H9 (cell line): Measurements from ENCODE around the gene CELF4. TPM values are rescaled to one million over a fixed set of nuclear protein-coding genes. Genes with fewer than 3 reads are reported as not detected.

Experiments used
- DNase-seq: peaks from one replicate; pipeline ENCODE4 v3.0.0-alpha.2; 2017
- H2AFZ ChIP-seq: one replicate; pipeline ENCODE4 v1.6.1; 2013; ENCODE audit warnings: mild to moderate bottlenecking, low read length, control low read depth, moderate library complexity
- H2AK5ac ChIP-seq: 2 replicates; pipeline ENCODE4 v1.6.1; 2013; ENCODE audit warnings: low read length, control low read depth, mixed read lengths; ENCODE audit not compliant: insufficient read length
- H2BK120ac ChIP-seq: one replicate; pipeline ENCODE4 v1.6.1; 2013; ENCODE audit warnings: low read depth, mild to moderate bottlenecking, low read length, control low read depth, inconsistent platforms; ENCODE audit not compliant: poor library complexity, severe bottlenecking
- H2BK12ac ChIP-seq: 2 replicates; pipeline ENCODE4 v1.6.1; 2013; ENCODE audit warnings: low read length, control low read depth, mixed read lengths, low read depth; ENCODE audit not compliant: insufficient read length
- H2BK15ac ChIP-seq: 2 replicates; pipeline ENCODE4 v1.6.1; 2013; ENCODE audit warnings: low read depth, low read length, control low read depth
- H2BK20ac ChIP-seq: one replicate; pipeline ENCODE4 v1.6.1; 2013; ENCODE audit warnings: low read depth, mild to moderate bottlenecking, low read length, control low read depth, inconsistent platforms; ENCODE audit not compliant: poor library complexity, severe bottlenecking
- H2BK5ac ChIP-seq: 2 replicates; pipeline ENCODE4 v1.6.1; 2013; ENCODE audit warnings: low read length, control low read depth, mixed read lengths; ENCODE audit not compliant: insufficient read length
- H3K14ac ChIP-seq: 2 replicates; pipeline ENCODE4 v1.6.1; 2013; ENCODE audit warnings: low read length, control low read depth; ENCODE audit not compliant: insufficient read depth
- H3K18ac ChIP-seq: 2 replicates; pipeline ENCODE4 v1.6.1; 2013; ENCODE audit warnings: low read depth, mild to moderate bottlenecking, mixed read lengths, low read length, control low read depth; ENCODE audit not compliant: insufficient read length
- H3K23ac ChIP-seq: 2 replicates; pipeline ENCODE4 v1.6.1; 2013; ENCODE audit warnings: low read length, control low read depth, mixed read lengths, low read depth; ENCODE audit not compliant: insufficient read length
- H3K23me2 ChIP-seq: 2 replicates; pipeline ENCODE4 v1.6.1; 2013; ENCODE audit warnings: low read depth, mild to moderate bottlenecking, mixed read lengths, low read length, control low read depth; ENCODE audit not compliant: insufficient read length, poor library complexity, severe bottlenecking
- H3K27ac ChIP-seq: 2 replicates; pipeline ENCODE4 v1.5.1; 2013; ENCODE audit warnings: low read length, control low read depth, mixed read lengths, low read depth; ENCODE audit not compliant: insufficient read length
- H3K27me3 ChIP-seq: 2 replicates; pipeline ENCODE4 v1.6.1; 2013; ENCODE audit warnings: low read length, control low read depth, inconsistent platforms; ENCODE audit not compliant: insufficient read depth
- H3K4ac ChIP-seq: 2 replicates; pipeline ENCODE4 v1.6.1; 2013; ENCODE audit warnings: low read depth, mild to moderate bottlenecking, control low read depth, inconsistent platforms, low read length, moderate library complexity
- H3K4me1 ChIP-seq: 2 replicates; pipeline ENCODE4 v1.6.1; 2013; ENCODE audit warnings: low read length, control low read depth, inconsistent platforms; ENCODE audit not compliant: insufficient read depth
- H3K4me2 ChIP-seq: 2 replicates; pipeline ENCODE4 v1.6.1; 2013; ENCODE audit warnings: low read length, control low read depth, mixed read lengths; ENCODE audit not compliant: insufficient read length, insufficient read depth
- H3K56ac ChIP-seq: 2 replicates; pipeline ENCODE4 v1.6.1; 2013; ENCODE audit warnings: low read depth, mild to moderate bottlenecking, mixed read lengths, low read length, control low read depth; ENCODE audit not compliant: insufficient read length
- H3K79me1 ChIP-seq: 2 replicates; pipeline ENCODE4 v1.6.1; 2013; ENCODE audit warnings: low read depth, mild to moderate bottlenecking, moderate library complexity, low read length, control low read depth, inconsistent platforms; ENCODE audit not compliant: insufficient read depth, poor library complexity, severe bottlenecking
- H3K79me2 ChIP-seq: 2 replicates; pipeline ENCODE4 v1.6.1; 2013; ENCODE audit warnings: low read length, control low read depth, inconsistent platforms; ENCODE audit not compliant: insufficient read depth
- H3K9ac ChIP-seq: 2 replicates; pipeline ENCODE4 v1.6.1; 2013; ENCODE audit warnings: low read length, control low read depth, mixed read lengths; ENCODE audit not compliant: insufficient read length; ENCODE audit errors: extremely low read depth
- H3K9me3 ChIP-seq: one replicate; pipeline ENCODE4 v1.6.1; 2013; ENCODE audit warnings: low read depth, low read length, inconsistent platforms; ENCODE audit not compliant: control insufficient read depth
- H3T11ph ChIP-seq: one replicate; pipeline ENCODE4 v1.6.1; 2013; ENCODE audit warnings: mild to moderate bottlenecking, low read length, control low read depth, inconsistent platforms
- H4K20me1 ChIP-seq: one replicate; pipeline ENCODE4 v1.6.1; 2013; ENCODE audit not compliant: control insufficient read depth, insufficient read length, insufficient read depth
- H4K5ac ChIP-seq: 2 replicates; pipeline ENCODE4 v1.6.1; 2013; ENCODE audit warnings: low read depth, mild to moderate bottlenecking, mixed read lengths, low read length, control low read depth; ENCODE audit not compliant: insufficient read length
- H4K8ac ChIP-seq: replicated peaks from 2 replicates; pipeline ENCODE4 v1.6.1; 2013; ENCODE audit warnings: low read length, control low read depth, mixed read lengths, low read depth; ENCODE audit not compliant: insufficient read length
- H4K91ac ChIP-seq: 2 replicates; pipeline ENCODE4 v1.6.1; 2013; ENCODE audit warnings: low read depth, mild to moderate bottlenecking, moderate library complexity, mixed read lengths, low read length, control low read depth; ENCODE audit not compliant: insufficient read length
- H3K27ac Mint-ChIP-seq, 3 experiments: 2 replicates in 2 of 3; 3 replicates in 1 of 3; pipeline ENCODE4 v1.8.0; 2020 to 2021; ENCODE audit warnings: mixed read lengths in 3 of 3, mild to moderate bottlenecking in 1 of 3, moderate library complexity in 1 of 3
- H3K27me3 Mint-ChIP-seq: 2 replicates; pipeline ENCODE4 v1.8.0; 2021; ENCODE audit warnings: low read depth, mild to moderate bottlenecking, moderate library complexity, mixed read lengths
- H3K36me3 Mint-ChIP-seq, 3 experiments: 2 replicates in 2 of 3; 3 replicates in 1 of 3; pipeline ENCODE4 v1.8.0; 2020 to 2021; ENCODE audit warnings: low read depth in 3 of 3, mixed read lengths in 3 of 3; ENCODE audit not compliant: insufficient read depth in 1 of 3
- H3K4me1 Mint-ChIP-seq, 2 experiments: 2 replicates each; pipeline ENCODE4 v1.8.0; 2020; ENCODE audit warnings: mixed read lengths in 2 of 2
- H3K4me3 Mint-ChIP-seq, 2 experiments: 2 replicates in 1 of 2; 3 replicates in 1 of 2; pipeline ENCODE4 v1.8.0; 2020 to 2021; ENCODE audit warnings: mild to moderate bottlenecking in 2 of 2, mixed read lengths in 2 of 2, moderate library complexity in 1 of 2
- H3K9me3 Mint-ChIP-seq, 2 experiments: 2 replicates in 1 of 2; 3 replicates in 1 of 2; pipeline ENCODE4 v1.8.0; 2020; ENCODE audit warnings: mild to moderate bottlenecking in 2 of 2, mixed read lengths in 2 of 2, moderate library complexity in 1 of 2
- CTCF ChIP-seq: fragments of 200-600 bp; sonication (generic); conservative IDR thresholded peaks from 3 replicates; pipeline ENCODE4 v1.8.0; 2021; ENCODE audit warnings: antibody characterized with exemption, mild to moderate bottlenecking
- WGBS: extraction: QIAGEN DNeasy Blood & Tissue Kit; methylation state at CpG from one replicate; pipeline ENCODE4 v1.1.7; 2013; ENCODE audit warnings: missing lambda C conversion rate, low lambda C conversion rate, mixed read lengths; ENCODE audit not compliant: insufficient read length; ENCODE audit errors: extremely low coverage; 5-methylcytosine and 5-hydroxymethylcytosine counted together
- total RNA-seq: library from RNA; stranded (reverse); gene quantifications from 2 replicates; pipeline ENCODE4 v1.2.1, GENCODE V29; 2021

Gene CELF4
- total RNA-seq, 1 experiment from 2014 or later = 1.1 TPM

GRCh38 chr18:37470986-37471385 lies 94.6 kb downstream of the CELF4 start:
- no peak overlapping the region for H2BK20ac ChIP-seq

More at GRCh38 chr18:37470986-37471385, 94.6 kb downstream of the CELF4 start:
- no peaks in the 10 kb centered on the region for H3K23me2 ChIP-seq
- H2BK120ac ChIP-seq = no peak overlapping the region
- H2BK15ac ChIP-seq = no peak overlapping the region
- H3K4me2 ChIP-seq = no peak overlapping the region
- H3K27ac Mint-ChIP-seq = no peak overlapping the region
- H4K8ac ChIP-seq = no peak overlapping the region
- H3K23ac ChIP-seq = no peak overlapping the region
- H4K5ac ChIP-seq = no peak overlapping the region
- H3K27me3 Mint-ChIP-seq = peaks cover 19% of the 10 kb centered on the region
- TF ChIP-seq CTCF = no peak
- H3K56ac ChIP-seq = no peak overlapping the region
- H3K4me1 Mint-ChIP-seq = peaks cover 8 to 13% of the 10 kb centered on the region in 2 experiments
- no peak overlapping the region for H2AK5ac ChIP-seq
- no peaks in the 10 kb centered on the region for H3K9me3 ChIP-seq
- H3K18ac ChIP-seq = no peak overlapping the region
- no peaks in the 10 kb centered on the region for H3K27me3 ChIP-seq
- H4K91ac ChIP-seq = no peak overlapping the region
- no peaks in the 10 kb centered on the region for H3K79me1 ChIP-seq
- no peak overlapping the region for H3K4ac ChIP-seq
- H3K9ac ChIP-seq = no peak overlapping the region
- no peaks in the 10 kb centered on the region; a peak in 1 of 7 replicates for H3K36me3 Mint-ChIP-seq
- H2AFZ ChIP-seq = no peak overlapping the region
- no peak overlapping the region for H3K4me3 Mint-ChIP-seq
- no peak overlapping the region for H2BK5ac ChIP-seq
- H3K27ac ChIP-seq = no peak overlapping the region
- H3K14ac ChIP-seq = no peak overlapping the region
- no peaks in the 10 kb centered on the region; a peak in 1 of 5 replicates for H3K9me3 Mint-ChIP-seq
- H3T11ph ChIP-seq = no peak overlapping the region
- H4K20me1 ChIP-seq = no peaks in the 10 kb centered on the region
- no peak for DNase-seq
- H2BK12ac ChIP-seq = no peak overlapping the region
- no peaks in the 10 kb centered on the region for H3K79me2 ChIP-seq
- H3K4me1 ChIP-seq = no peaks in the 10 kb centered on the region
- WGBS = no CpG with 5 or more reads among the region's 2 CpGs
